Measurements from ENCODE around the gene ZNF45. TPM values are rescaled to one million over a fixed set of nuclear protein-coding genes. Genes with fewer than 3 reads are reported as not detected.

The ZNF45 gene
- total and polyA plus RNA-seq, 7 donors = 2.0 to 9.5 (median 4.4) TPM

Other genes starting within 250 kb of the ZNF45 start
- not detected for gene IRGC, start 219.2 kb downstream of the ZNF45 start, total RNA-seq
- not detected for gene IRGC, start 219.2 kb downstream of the ZNF45 start, polyA plus RNA-seq
- gene SMG9, start 180.3 kb downstream of the ZNF45 start, total RNA-seq = 10 to 100 TPM; 11.6 to 27.1 (median 15.1) TPM
- gene SMG9, start 180.3 kb downstream of the ZNF45 start, polyA plus RNA-seq = 10 to 100 TPM; 10.1 to 29.1 (median 13.7) TPM
- under 1 TPM; 0.26 to 0.89 (median 0.40) TPM for gene KCNN4, start 154.3 kb downstream of the ZNF45 start, total RNA-seq
- under 1 TPM; 0.09 to 0.43 (median 0.21) TPM for gene KCNN4, start 154.3 kb downstream of the ZNF45 start, polyA plus RNA-seq
- gene LYPD5, start 132.8 kb downstream of the ZNF45 start, total RNA-seq = under 1 TPM; 0.23 to 0.79 (median 0.58) TPM
- gene LYPD5, start 132.8 kb downstream of the ZNF45 start, polyA plus RNA-seq = under 1 TPM; 0.22 to 0.27 (median 0.26) TPM
- gene ZNF283, start 108.0 kb downstream of the ZNF45 start, total RNA-seq = 1 to 10 TPM; 3.1 to 8.7 (median 4.6) TPM
- 1 to 10 TPM in 2 of 3 donors, under 1 TPM in 1; 0.79 to 7.8 (median 1.0) TPM for gene ZNF283, start 108.0 kb downstream of the ZNF45 start, polyA plus RNA-seq
- gene ZNF404, start 51.3 kb downstream of the ZNF45 start, total RNA-seq = 1 to 10 TPM in 2 of 4 donors, under 1 TPM in 2; 0.67 to 2.2 (median 1.3) TPM
- gene ZNF404, start 51.3 kb downstream of the ZNF45 start, polyA plus RNA-seq = 1 to 10 TPM in 1 of 3 donors, under 1 TPM in 2; 0.27 to 3.8 (median 0.76) TPM
- gene ZNF221, start 15.9 kb upstream of the ZNF45 start, total RNA-seq = 1 to 10 TPM in 2 of 4 donors, under 1 TPM in 2; 0.54 to 2.5 (median 1.2) TPM
- under 1 TPM; 0.23 to 0.93 (median 0.75) TPM for gene ZNF221, start 15.9 kb upstream of the ZNF45 start, polyA plus RNA-seq
- 1 to 10 TPM; 1.5 to 4.0 (median 2.5) TPM for gene ZNF155, start 48.9 kb upstream of the ZNF45 start, total RNA-seq
- 1 to 10 TPM; 1.5 to 2.3 (median 1.6) TPM for gene ZNF155, start 48.9 kb upstream of the ZNF45 start, polyA plus RNA-seq
- 1 to 10 TPM in 3 of 4 donors, under 1 TPM in 1; 0.25 to 1.8 (median 1.2) TPM for gene ZNF230, start 67.7 kb upstream of the ZNF45 start, total RNA-seq
- 1 to 10 TPM in 1 of 3 donors, under 1 TPM in 2; 0.39 to 1.6 (median 0.55) TPM for gene ZNF230, start 67.7 kb upstream of the ZNF45 start, polyA plus RNA-seq
- 1 to 10 TPM in 3 of 4 donors, under 1 TPM in 1; 0.47 to 1.9 (median 1.6) TPM for gene ZNF222, start 90.1 kb upstream of the ZNF45 start, total RNA-seq
- 1 to 10 TPM; 2.1 to 4.0 (median 2.4) TPM for gene ZNF222, start 90.1 kb upstream of the ZNF45 start, polyA plus RNA-seq
- 1 to 10 TPM in 1 of 4 donors, under 1 TPM in 3; 0.19 to 1.5 (median 0.64) TPM for gene ZNF223, start 116.8 kb upstream of the ZNF45 start, total RNA-seq
- 1 to 10 TPM; 1.4 to 2.3 (median 1.6) TPM for gene ZNF223, start 116.8 kb upstream of the ZNF45 start, polyA plus RNA-seq
- 1 to 10 TPM in 2 of 4 donors, under 1 TPM in 2; 0.66 to 1.1 (median 0.91) TPM for gene ZNF284, start 136.9 kb upstream of the ZNF45 start, total RNA-seq
- gene ZNF284, start 136.9 kb upstream of the ZNF45 start, polyA plus RNA-seq = under 1 TPM; 0.32 to 0.82 (median 0.40) TPM
- 10 to 100 TPM in 1 of 4 donors, 1 to 10 TPM in 3; 3.6 to 10.2 (median 6.4) TPM for gene ZNF224, start 159.1 kb upstream of the ZNF45 start, total RNA-seq
- gene ZNF224, start 159.1 kb upstream of the ZNF45 start, polyA plus RNA-seq = 1 to 10 TPM; 3.2 to 6.8 (median 3.3) TPM
- 1 to 10 TPM in 3 of 4 donors, under 1 TPM in 1; 0.61 to 2.9 (median 1.4) TPM for gene ZNF225, start 178.1 kb upstream of the ZNF45 start, total RNA-seq
- 1 to 10 TPM in 1 of 3 donors, under 1 TPM in 2; 0.46 to 1.4 (median 0.66) TPM for gene ZNF225, start 178.1 kb upstream of the ZNF45 start, polyA plus RNA-seq
- 1 to 10 TPM; 4.0 to 6.4 (median 4.1) TPM for gene ZNF234, start 206.3 kb upstream of the ZNF45 start, total RNA-seq
- 1 to 10 TPM; 1.1 to 6.5 (median 1.6) TPM for gene ZNF234, start 206.3 kb upstream of the ZNF45 start, polyA plus RNA-seq
- gene ZNF226, start 229.8 kb upstream of the ZNF45 start, total RNA-seq = 1 to 10 TPM; 4.4 to 8.6 (median 7.8) TPM
- 10 to 100 TPM in 1 of 3 donors, 1 to 10 TPM in 2; 2.5 to 12.0 (median 4.2) TPM for gene ZNF226, start 229.8 kb upstream of the ZNF45 start, polyA plus RNA-seq